Lower leg skin (tissue), 3 donors: ENCODE data around the gene SNX9.
"Not testable (repeated sequence)": the region's sequence is repeated elsewhere in the genome, so short reads cannot be mapped to it uniquely, and the experiment has no call there.

Source experiments
- POLR2A ChIP-seq, 2 donors: fragments of 450-650 bp; IDR thresholded peaks; one replicate each; pipeline ENCODE4 v1.6.1; 2016 to 2017; ENCODE audit warnings: antibody characterized with exemption in 2 of 2, mild to moderate bottlenecking in 1 of 2, moderate library complexity in 1 of 2
- TF ChIP-seq, protein P1 (sequence below), 3 donors: fragments of 450-650 bp; IDR thresholded peaks; one replicate each; pipeline ENCODE4 v1.5.1; 2016; ENCODE audit warnings: antibody characterized with exemption in 3 of 3, mild to moderate bottlenecking in 3 of 3, moderate library complexity in 2 of 3

DNA sequence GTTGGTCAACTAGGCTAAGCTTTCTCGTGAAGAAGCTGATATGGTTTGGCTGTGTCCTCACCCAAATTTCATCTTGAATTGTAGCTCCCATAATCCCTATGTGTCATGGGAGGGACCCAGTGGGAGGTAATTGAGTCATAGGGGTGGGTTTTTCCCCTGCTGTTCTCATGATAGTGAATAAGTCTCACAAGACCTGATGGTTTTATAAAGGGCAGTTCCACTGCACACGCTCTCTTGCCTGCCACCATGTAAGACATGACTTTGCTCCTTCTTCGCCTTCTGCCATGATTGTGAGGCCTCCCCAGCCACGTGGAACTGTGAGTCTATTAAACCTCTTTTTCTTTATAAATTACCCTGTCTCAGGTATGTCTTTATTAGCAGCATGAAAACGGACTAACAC lies 29.0 kb upstream of the SNX9 start:
- TF ChIP-seq, protein P1, sequence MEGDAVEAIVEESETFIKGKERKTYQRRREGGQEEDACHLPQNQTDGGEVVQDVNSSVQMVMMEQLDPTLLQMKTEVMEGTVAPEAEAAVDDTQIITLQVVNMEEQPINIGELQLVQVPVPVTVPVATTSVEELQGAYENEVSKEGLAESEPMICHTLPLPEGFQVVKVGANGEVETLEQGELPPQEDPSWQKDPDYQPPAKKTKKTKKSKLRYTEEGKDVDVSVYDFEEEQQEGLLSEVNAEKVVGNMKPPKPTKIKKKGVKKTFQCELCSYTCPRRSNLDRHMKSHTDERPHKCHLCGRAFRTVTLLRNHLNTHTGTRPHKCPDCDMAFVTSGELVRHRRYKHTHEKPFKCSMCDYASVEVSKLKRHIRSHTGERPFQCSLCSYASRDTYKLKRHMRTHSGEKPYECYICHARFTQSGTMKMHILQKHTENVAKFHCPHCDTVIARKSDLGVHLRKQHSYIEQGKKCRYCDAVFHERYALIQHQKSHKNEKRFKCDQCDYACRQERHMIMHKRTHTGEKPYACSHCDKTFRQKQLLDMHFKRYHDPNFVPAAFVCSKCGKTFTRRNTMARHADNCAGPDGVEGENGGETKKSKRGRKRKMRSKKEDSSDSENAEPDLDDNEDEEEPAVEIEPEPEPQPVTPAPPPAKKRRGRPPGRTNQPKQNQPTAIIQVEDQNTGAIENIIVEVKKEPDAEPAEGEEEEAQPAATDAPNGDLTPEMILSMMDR (IDR thresholded peaks at IDR 0.05) = not testable (repeated sequence)
- not testable (repeated sequence) for TF ChIP-seq POLR2A (IDR thresholded peaks at IDR 0.05)
